ENCODE measurements around the gene ZNF521.

Gene ZNF521

DNA sequence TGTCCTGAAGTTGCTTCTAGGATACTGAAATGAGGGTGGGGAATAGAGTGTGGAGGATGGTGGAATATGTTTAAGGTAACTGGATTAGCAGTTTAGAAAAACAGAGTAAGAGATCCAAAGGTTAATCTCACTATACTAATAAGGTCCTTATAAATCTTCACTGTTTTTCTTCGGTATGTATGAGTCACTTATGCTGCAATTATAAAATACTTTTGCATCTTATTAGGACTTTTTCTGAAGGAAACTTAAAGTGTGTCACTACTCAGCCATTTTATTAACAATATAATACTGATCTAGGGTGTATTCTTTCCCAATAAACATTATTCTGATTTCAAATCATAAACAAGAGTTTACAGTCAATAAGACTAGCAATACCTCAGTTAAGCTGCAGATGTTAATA lies 182.3 kb downstream of the ZNF521 start:
- TF ChIP-seq, protein P1, sequence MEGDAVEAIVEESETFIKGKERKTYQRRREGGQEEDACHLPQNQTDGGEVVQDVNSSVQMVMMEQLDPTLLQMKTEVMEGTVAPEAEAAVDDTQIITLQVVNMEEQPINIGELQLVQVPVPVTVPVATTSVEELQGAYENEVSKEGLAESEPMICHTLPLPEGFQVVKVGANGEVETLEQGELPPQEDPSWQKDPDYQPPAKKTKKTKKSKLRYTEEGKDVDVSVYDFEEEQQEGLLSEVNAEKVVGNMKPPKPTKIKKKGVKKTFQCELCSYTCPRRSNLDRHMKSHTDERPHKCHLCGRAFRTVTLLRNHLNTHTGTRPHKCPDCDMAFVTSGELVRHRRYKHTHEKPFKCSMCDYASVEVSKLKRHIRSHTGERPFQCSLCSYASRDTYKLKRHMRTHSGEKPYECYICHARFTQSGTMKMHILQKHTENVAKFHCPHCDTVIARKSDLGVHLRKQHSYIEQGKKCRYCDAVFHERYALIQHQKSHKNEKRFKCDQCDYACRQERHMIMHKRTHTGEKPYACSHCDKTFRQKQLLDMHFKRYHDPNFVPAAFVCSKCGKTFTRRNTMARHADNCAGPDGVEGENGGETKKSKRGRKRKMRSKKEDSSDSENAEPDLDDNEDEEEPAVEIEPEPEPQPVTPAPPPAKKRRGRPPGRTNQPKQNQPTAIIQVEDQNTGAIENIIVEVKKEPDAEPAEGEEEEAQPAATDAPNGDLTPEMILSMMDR (IDR thresholded peaks at IDR 0.05): no peak
- no peaks in the 10 kb centered on the region for H3K36me3 ChIP-seq
- peaks cover 6% of the 10 kb centered on the region for H3K27me3 ChIP-seq
- no peak overlapping the region for H3K4me3 ChIP-seq (ENCODE audit: low read depth in 1 of 2, low read length in 1 of 2)
- peaks cover 0 to 3% of the 10 kb centered on the region in 2 experiments for H3K4me1 ChIP-seq (ENCODE audit: control insufficient read depth in 1 of 2, insufficient read depth in 1 of 2, low read depth in 1 of 2, low read length in 1 of 2)
- H3K27ac ChIP-seq: no peak overlapping the region
- no peaks in the 10 kb centered on the region for H3K9me3 ChIP-seq

DNA sequence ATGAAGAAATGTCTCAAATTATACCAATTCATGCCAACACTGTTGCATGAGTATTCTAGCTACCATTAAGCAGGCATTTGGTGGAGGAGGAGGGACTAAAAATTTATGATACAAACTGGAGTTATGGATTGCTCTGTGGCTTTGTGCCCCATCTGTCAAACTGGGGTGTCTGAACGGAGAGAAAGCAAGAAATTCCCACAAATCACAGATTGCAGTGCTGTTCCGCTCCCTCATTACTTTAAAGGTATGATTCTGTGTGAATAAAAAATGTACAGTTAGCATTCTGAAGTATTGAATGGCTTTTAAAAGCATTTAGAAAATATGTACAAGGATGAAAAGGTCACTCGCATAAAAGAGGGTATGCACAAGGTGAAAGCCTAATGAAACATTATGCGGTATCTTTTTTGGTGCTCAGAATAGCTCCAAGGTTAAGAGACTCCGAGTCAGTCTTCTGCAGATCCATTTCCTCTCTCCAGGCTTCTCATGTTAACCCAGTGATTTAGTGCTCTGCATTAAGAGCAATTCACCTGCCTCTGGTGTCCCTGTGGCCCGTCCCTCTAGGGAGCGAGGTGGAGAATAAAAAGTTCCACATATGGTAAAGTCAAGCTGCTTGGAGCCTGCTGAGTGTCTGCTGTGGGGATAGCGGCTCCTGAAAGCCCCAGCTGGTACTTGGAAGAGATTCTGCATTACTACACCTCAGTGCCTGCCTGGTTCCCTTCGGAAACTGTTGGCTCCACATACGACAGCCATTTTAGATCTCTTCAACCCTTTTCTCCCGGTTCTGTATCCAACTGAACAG lies 184.2 kb downstream of the ZNF521 start:
- peaks cover 6% of the 10 kb centered on the region for H3K27me3 ChIP-seq

DNA sequence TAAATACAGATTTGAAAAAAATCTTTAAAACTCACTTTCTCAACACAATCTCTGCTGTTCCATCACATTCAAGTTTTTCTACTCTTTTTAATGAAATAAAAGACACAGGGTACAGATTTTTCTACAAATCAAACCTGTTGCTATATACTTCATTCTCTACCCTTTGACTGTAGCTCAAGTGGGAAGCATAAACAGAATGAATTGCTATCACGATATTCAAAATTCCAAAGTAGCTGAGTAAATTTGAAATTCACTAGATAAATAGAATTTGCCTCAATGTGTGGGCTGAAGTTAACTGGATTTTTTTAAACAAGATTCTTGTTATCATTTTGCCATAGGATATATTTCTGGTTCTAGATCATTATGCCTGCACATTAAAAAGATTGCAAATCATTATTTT lies 185.9 kb downstream of the ZNF521 start:
- no peaks in the 10 kb centered on the region for H3K9me3 ChIP-seq
- H3K36me3 ChIP-seq: no peaks in the 10 kb centered on the region
- peaks cover 6% of the 10 kb centered on the region for H3K27me3 ChIP-seq
- no peak overlapping the region for H3K4me3 ChIP-seq (ENCODE audit: low read depth in 1 of 2, low read length in 1 of 2)
- peaks cover 6 to 12% of the 10 kb centered on the region in 2 experiments for H3K4me1 ChIP-seq (ENCODE audit: control insufficient read depth in 1 of 2, insufficient read depth in 1 of 2, low read depth in 1 of 2, low read length in 1 of 2)
- no peak overlapping the region for H3K27ac ChIP-seq
- TF ChIP-seq, protein P1 (IDR thresholded peaks at IDR 0.05): no peak

More for the DNA sequence above, 184.2 kb downstream of the ZNF521 start:
- Histone ChIP-seq H3K4me1 (ENCODE audit: control insufficient read depth in 1 of 2, insufficient read depth in 1 of 2, low read depth in 1 of 2, low read length in 1 of 2) (peaks cover 6 to 12% of the 10 kb centered on the region in 2 experiments), H3K4me3 (ENCODE audit: low read depth in 1 of 2, low read length in 1 of 2) (no peak overlapping the region), H3K9me3 (no peaks in the 10 kb centered on the region), H3K27ac (no peak overlapping the region), H3K36me3 (no peaks in the 10 kb centered on the region)
- TF ChIP-seq, protein P1 (IDR thresholded peaks at IDR 0.05): no peak

DNA sequence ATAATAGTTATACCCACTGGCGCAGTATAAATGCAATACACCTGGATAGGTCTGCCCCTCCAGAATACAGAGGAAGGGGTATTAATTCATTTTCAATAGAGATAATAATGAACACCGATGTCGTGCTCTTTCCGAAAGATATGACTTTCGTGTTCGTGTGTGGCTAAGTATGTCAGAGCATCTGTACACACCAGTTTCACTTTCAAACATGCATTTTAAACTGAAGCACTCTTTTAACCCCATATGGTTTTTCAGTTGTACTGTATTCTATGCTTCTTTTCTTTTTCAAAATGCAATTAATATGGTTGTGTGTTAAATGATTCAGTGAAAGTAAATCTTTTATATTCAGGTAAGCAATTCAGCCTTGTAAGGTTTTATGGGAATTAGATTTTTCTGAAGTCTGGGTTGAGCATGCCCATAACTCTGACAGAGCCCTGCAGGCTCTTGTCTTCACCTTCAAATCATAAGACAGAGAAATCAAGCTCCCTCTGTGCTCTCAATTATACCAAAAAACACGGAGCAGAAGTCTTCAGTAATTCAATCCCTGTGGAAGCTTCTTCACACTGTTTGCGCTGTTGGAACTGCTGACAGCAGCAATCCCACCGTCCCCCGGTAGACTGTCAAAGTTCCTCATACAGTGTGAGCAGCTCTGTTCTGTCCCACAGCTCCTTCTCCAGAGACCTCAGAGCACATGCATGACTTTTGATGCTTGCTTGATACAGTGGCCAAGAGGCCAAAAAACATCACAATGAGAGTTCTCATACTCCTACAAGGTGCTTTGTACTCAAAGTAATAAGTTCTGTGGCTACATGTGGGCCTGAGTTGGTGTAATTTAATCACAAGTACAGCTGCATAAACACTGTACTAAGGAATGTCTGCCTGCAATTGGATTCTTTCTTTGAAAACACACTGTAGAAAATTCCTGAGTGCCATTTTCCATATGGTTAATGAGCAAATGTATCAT lies 186.8 kb downstream of the ZNF521 start:
- Histone ChIP-seq H3K4me1 (ENCODE audit: control insufficient read depth in 1 of 2, insufficient read depth in 1 of 2, low read depth in 1 of 2, low read length in 1 of 2) (peaks cover 6 to 12% of the 10 kb centered on the region in 2 experiments), H3K27me3 (peaks cover 6% of the 10 kb centered on the region), H3K27ac (no peak overlapping the region), H3K36me3 (no peaks in the 10 kb centered on the region), H3K9me3 (no peaks in the 10 kb centered on the region), H3K4me3 (ENCODE audit: low read depth in 1 of 2, low read length in 1 of 2) (peak overlapping the region in 1 of 2 experiments; percentile 26)
- TF ChIP-seq, protein P1 (IDR thresholded peaks at IDR 0.05): no peak

DNA sequence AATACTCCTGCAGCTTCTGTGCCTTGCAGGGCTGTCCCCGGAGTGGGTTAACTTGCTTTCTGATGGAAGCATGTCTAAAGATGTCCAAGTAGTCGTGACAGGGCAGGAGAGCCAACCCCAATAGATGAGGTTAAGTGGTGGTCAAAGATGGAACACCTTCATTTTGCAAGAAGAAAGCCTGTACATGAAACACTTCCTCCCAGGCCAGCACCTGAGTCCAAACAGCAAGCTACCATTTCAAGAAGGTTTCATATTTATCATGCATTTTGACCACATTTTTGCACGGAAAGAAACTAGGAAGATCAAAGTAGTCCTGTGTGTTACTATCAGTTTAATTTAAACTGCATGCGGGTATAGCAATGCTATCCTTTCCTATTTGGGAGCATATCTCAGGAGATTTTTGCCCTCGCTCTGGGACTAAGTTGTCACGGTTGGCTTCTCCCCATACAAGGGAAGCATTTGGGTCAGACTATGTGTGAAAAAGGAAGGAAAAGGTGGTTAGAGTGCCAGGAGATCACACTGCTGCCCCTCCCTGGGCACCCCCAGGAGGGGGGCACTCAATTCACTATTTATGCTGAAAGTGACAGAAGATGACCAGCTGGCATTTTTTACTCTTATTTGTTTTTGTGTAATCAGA lies 187.6 kb downstream of the ZNF521 start:
- Histone ChIP-seq H3K27me3 (peaks cover 6% of the 10 kb centered on the region), H3K9me3 (no peaks in the 10 kb centered on the region), H3K27ac (no peak overlapping the region), H3K36me3 (no peaks in the 10 kb centered on the region), H3K4me3 (ENCODE audit: low read depth in 1 of 2, low read length in 1 of 2) (peak overlapping the region in 1 of 2 experiments; percentile 26), H3K4me1 (ENCODE audit: control insufficient read depth in 1 of 2, insufficient read depth in 1 of 2, low read depth in 1 of 2, low read length in 1 of 2) (peaks cover 6 to 12% of the 10 kb centered on the region in 2 experiments)
- TF ChIP-seq, protein P1 (IDR thresholded peaks at IDR 0.05): no peak

All from neutrophil (primary cell).